GM18909 (cell line): ENCODE measurements around the gene SMAD6.
"Not testable (repeated sequence)": the region's sequence is repeated elsewhere in the genome, so short reads cannot be mapped to it uniquely, and the experiment has no call there.

Experiments
- ATAC-seq: cut with Tn5 transposase; IDR thresholded peaks from one replicate; pipeline ENCODE4 v1.9.1; 2021; ENCODE audit warnings: mild to moderate bottlenecking; ENCODE audit not compliant: unreplicated experiment, poor library complexity

Gene SMAD6

GRCh38 chr15:66808181-66808824, 106.3 kb downstream of the SMAD6 start:
- no peak for ATAC-seq

- no peak for ATAC-seq
Measured at GRCh38 chr15:66809664-66810063, 107.6 kb downstream of the SMAD6 start.

GRCh38 chr15:66815318-66815717, 113.3 kb downstream of the SMAD6 start:
- ATAC-seq, result no peak

- ATAC-seq, result no peak
Measured at GRCh38 chr15:66816201-66816600, 114.2 kb downstream of the SMAD6 start.

GRCh38 chr15:66819084-66819483, 117.0 kb downstream of the SMAD6 start:
- peak; percentile 85 for ATAC-seq

GRCh38 chr15:66820481-66821176, 118.6 kb downstream of the SMAD6 start:
- no peak for ATAC-seq

GRCh38 chr15:66821307-66821706, 119.3 kb downstream of the SMAD6 start:
- no peak for ATAC-seq

- no peak for ATAC-seq
Measured at GRCh38 chr15:66822114-66822513, 120.1 kb downstream of the SMAD6 start.

- no peak for ATAC-seq
Measured at GRCh38 chr15:66822576-66822975, 120.5 kb downstream of the SMAD6 start.

GRCh38 chr15:66823601-66824000, 121.6 kb downstream of the SMAD6 start:
- no peak for ATAC-seq

GRCh38 chr15:66824424-66824823, 122.4 kb downstream of the SMAD6 start:
- ATAC-seq, result no peak

- no peak for ATAC-seq
Measured at GRCh38 chr15:66825139-66825538, 123.1 kb downstream of the SMAD6 start.

GRCh38 chr15:66825731-66826130, 123.7 kb downstream of the SMAD6 start:
- ATAC-seq, result no peak

GRCh38 chr15:66826507-66826906, 124.5 kb downstream of the SMAD6 start:
- ATAC-seq, result no peak

GRCh38 chr15:66827039-66827697, 125.1 kb downstream of the SMAD6 start:
- ATAC-seq, result no peak

- ATAC-seq, result no peak
Measured at GRCh38 chr15:66827698-66828055, 125.6 kb downstream of the SMAD6 start.

- not testable (repeated sequence) for ATAC-seq
Measured at GRCh38 chr15:66828817-66829541, 126.9 kb downstream of the SMAD6 start.

- ATAC-seq, result no peak
Measured at GRCh38 chr15:66829551-66830121, 127.6 kb downstream of the SMAD6 start.

- no peak for ATAC-seq
Measured at GRCh38 chr15:66830358-66830757, 128.3 kb downstream of the SMAD6 start.

- no peak for ATAC-seq
Measured at GRCh38 chr15:66830823-66831222, 128.8 kb downstream of the SMAD6 start.

- no peak for ATAC-seq
Measured at GRCh38 chr15:66831289-66831688, 129.3 kb downstream of the SMAD6 start.
